Neuronal stem cell (in vitro differentiated cells): ENCODE results near the gene IPO9.
A peak's percentile ranks its signal among the peaks of the same experiment; 100 is the strongest.

ENCODE experiments used
- DNase-seq: peaks from one replicate; pipeline ENCODE4 v3.0.0-alpha.2; 2013; ENCODE audit warnings: low spot score
- H2AFZ ChIP-seq: one replicate; pipeline ENCODE4 v1.6.1; 2013; ENCODE audit warnings: mild to moderate bottlenecking, low read length, inconsistent platforms
- H2AK5ac ChIP-seq: 2 replicates; pipeline ENCODE4 v1.6.1; 2013; ENCODE audit warnings: low read depth, mild to moderate bottlenecking, inconsistent platforms, low read length, moderate library complexity, mixed read lengths
- H2BK120ac ChIP-seq: 2 replicates; pipeline ENCODE4 v1.6.1; 2013; ENCODE audit warnings: low read depth, mild to moderate bottlenecking, inconsistent platforms, low read length, moderate library complexity, mixed read lengths
- H2BK12ac ChIP-seq: one replicate; pipeline ENCODE4 v1.6.1; 2013; ENCODE audit warnings: low read length, inconsistent platforms
- H2BK15ac ChIP-seq: 2 replicates; pipeline ENCODE4 v1.6.1; 2013; ENCODE audit warnings: mild to moderate bottlenecking, low read length, inconsistent platforms, mixed read lengths
- H2BK5ac ChIP-seq: one replicate; pipeline ENCODE4 v1.6.1; 2013; ENCODE audit warnings: inconsistent platforms, mild to moderate bottlenecking, low read length, moderate library complexity
- H3K14ac ChIP-seq: one replicate; pipeline ENCODE4 v1.6.1; 2013; ENCODE audit warnings: low read length, inconsistent platforms
- H3K18ac ChIP-seq: 2 replicates; pipeline ENCODE4 v1.6.1; 2013; ENCODE audit warnings: low read length, inconsistent platforms
- H3K23ac ChIP-seq: 2 replicates; pipeline ENCODE4 v1.6.1; 2013; ENCODE audit warnings: low read depth, mild to moderate bottlenecking, mixed read lengths, low read length, inconsistent platforms; ENCODE audit not compliant: poor library complexity
- H3K27ac ChIP-seq: replicated peaks from 3 replicates; pipeline ENCODE4 v1.5.1; 2013; ENCODE audit warnings: low read length, inconsistent platforms
- H3K27me3 ChIP-seq, 3 experiments: 2 replicates each; pipeline ENCODE4 v1.6.1; 2013; ENCODE audit warnings: low read length in 3 of 3, mild to moderate bottlenecking in 2 of 3, inconsistent platforms in 1 of 3, low read depth in 1 of 3, mixed read lengths in 1 of 3, moderate library complexity in 1 of 3; ENCODE audit not compliant: control insufficient read depth in 3 of 3, insufficient read depth in 3 of 3
- H3K36me3 ChIP-seq, 2 donors: replicated peaks in 1 of 2; 2 replicates each; pipeline ENCODE4 v1.6.1; 2013; ENCODE audit warnings: low read length in 2 of 2; ENCODE audit not compliant: control insufficient read depth in 2 of 2, insufficient read depth in 2 of 2
- H3K4ac ChIP-seq: 2 replicates; pipeline ENCODE4 v1.6.1; 2013; ENCODE audit warnings: inconsistent platforms, mild to moderate bottlenecking, low read length, moderate library complexity
- H3K4me1 ChIP-seq, 2 donors: 1 replicate in 1 of 2; 2 replicates in 1 of 2; pipeline ENCODE4 v1.6.1; 2013; ENCODE audit warnings: low read length in 2 of 2, low read depth in 1 of 2; ENCODE audit not compliant: control insufficient read depth in 2 of 2, insufficient read depth in 1 of 2
- H3K4me2 ChIP-seq: one replicate; pipeline ENCODE4 v1.6.1; 2013; ENCODE audit warnings: mild to moderate bottlenecking, low read length, inconsistent platforms; ENCODE audit not compliant: insufficient read depth, poor library complexity, severe bottlenecking
- H3K4me3 ChIP-seq, 2 donors: 2 replicates each; pipeline ENCODE4 v1.5.1; 2013; ENCODE audit warnings: low read length in 2 of 2, mild to moderate bottlenecking in 2 of 2, inconsistent platforms in 1 of 2, moderate library complexity in 1 of 2
- H3K79me1 ChIP-seq: one replicate; pipeline ENCODE4 v1.6.1; 2013; ENCODE audit warnings: low read depth, mild to moderate bottlenecking, inconsistent platforms, low read length, moderate library complexity
- H3K9ac ChIP-seq: one replicate; pipeline ENCODE4 v1.6.1; 2013; ENCODE audit warnings: mild to moderate bottlenecking, low read depth, low read length, inconsistent platforms; ENCODE audit not compliant: poor library complexity
- H3K9me3 ChIP-seq, 2 donors: replicated peaks in 1 of 2; 2 replicates each; pipeline versions ENCODE3 to v1.6.1; 2013; ENCODE audit warnings: low read length in 2 of 2, mild to moderate bottlenecking in 2 of 2, inconsistent platforms in 1 of 2, low read depth in 1 of 2, mixed read lengths in 1 of 2, moderate library complexity in 1 of 2; ENCODE audit not compliant: control insufficient read depth in 2 of 2, insufficient read depth in 1 of 2
- H4K8ac ChIP-seq: one replicate; pipeline ENCODE4 v1.6.1; 2013; ENCODE audit warnings: low read depth, mild to moderate bottlenecking, inconsistent platforms, low read length, moderate library complexity
- H4K91ac ChIP-seq: one replicate; pipeline ENCODE4 v1.6.1; 2013; ENCODE audit warnings: low read length, low read depth, mild to moderate bottlenecking, inconsistent platforms; ENCODE audit not compliant: poor library complexity
- WGBS, 2 donors: extraction: QIAGEN DNeasy Blood & Tissue Kit; methylation state at CpG; one replicate each; pipeline ENCODE4 v1.1.7; 2013; ENCODE audit warnings: missing lambda C conversion rate in 2 of 2, mixed read lengths in 1 of 2; ENCODE audit not compliant: insufficient read length in 2 of 2, insufficient replicate concordance in 1 of 2; ENCODE audit errors: extremely low coverage in 2 of 2; 5-methylcytosine and 5-hydroxymethylcytosine counted together

Gene IPO9

DNA sequence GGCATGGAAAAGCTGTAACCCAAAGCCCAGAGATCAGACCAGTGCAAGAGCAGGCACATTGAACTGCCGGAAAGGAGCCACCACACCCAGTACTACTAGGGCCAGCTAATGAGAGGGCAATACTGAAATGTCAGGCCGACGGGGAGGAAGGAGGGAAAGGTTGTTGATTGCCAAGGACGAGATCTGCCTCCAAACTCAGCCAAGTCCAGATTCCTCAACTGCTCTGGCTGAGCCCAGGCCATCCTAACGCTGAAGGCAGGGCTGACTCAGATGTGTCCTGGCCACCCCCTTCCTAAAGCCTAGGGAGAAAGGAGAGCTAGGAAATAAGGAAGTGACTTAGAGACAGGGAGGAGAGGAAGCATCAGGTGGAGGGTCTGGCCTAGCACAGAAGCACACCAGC is 42.1 kb upstream of the IPO9 start:
- Histone ChIP-seq H3K4me1 (no peaks in the 10 kb centered on the region), H4K91ac (no peak overlapping the region), H3K18ac (no peak overlapping the region), H3K36me3 (peaks cover 79 to 98% of the 10 kb centered on the region in 2 donors), H3K4me3 (no peak overlapping the region), H2BK5ac (no peak overlapping the region), H4K8ac (no peak overlapping the region), H3K4ac (no peak overlapping the region), H3K23ac (no peak overlapping the region), H3K27ac (no peak overlapping the region), H3K9me3 (peaks cover 0 to 6% of the 10 kb centered on the region in 2 donors), H2AK5ac (no peak overlapping the region), H2BK120ac (no peak overlapping the region), H3K79me1 (peaks cover 9% of the 10 kb centered on the region), H3K14ac (no peak overlapping the region), H3K27me3 (no peaks in the 10 kb centered on the region), H3K9ac (no peak overlapping the region), H3K4me2 (no peak overlapping the region), H2BK12ac (no peak overlapping the region), H2AFZ (no peak overlapping the region), H2BK15ac (no peak overlapping the region)
- no peak for DNase-seq
- WGBS, 2 donors: no CpG with 5 or more reads among the region's 5 CpGs

DNA sequence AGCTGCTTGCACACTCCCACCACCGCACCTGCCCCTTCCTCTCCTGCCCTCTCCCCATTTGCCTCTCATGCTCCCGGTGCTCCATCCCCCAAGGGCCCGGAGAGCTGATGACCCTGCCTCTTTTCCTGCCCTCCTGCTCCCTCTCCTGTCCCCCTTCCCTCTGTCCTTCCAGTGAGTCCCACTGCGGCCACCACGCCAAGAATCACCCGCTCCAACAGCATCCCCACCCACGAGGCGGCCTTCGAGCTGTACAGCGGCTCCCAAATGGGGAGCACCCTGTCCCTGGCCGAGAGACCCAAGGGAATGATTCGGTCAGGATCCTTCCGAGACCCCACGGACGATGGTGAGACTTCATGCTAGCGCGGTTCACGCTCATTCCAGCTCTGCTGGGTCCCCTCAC is 40.7 kb upstream of the IPO9 start:
- H2AFZ ChIP-seq: no peak overlapping the region
- no peak overlapping the region for H2AK5ac ChIP-seq
- no peak overlapping the region for H3K4me2 ChIP-seq
- peaks cover 80 to 96% of the 10 kb centered on the region in 2 donors for H3K36me3 ChIP-seq
- H4K8ac ChIP-seq: no peak overlapping the region
- H3K18ac ChIP-seq: no peak overlapping the region
- no peak overlapping the region for H3K23ac ChIP-seq
- H4K91ac ChIP-seq: no peak overlapping the region
- no peak overlapping the region for H3K27ac ChIP-seq
- no peak overlapping the region for H3K14ac ChIP-seq
- H3K27me3 ChIP-seq: no peaks in the 10 kb centered on the region
- H3K79me1 ChIP-seq: peaks cover 4% of the 10 kb centered on the region
- no peaks in the 10 kb centered on the region for H3K9me3 ChIP-seq
- no peak overlapping the region for H3K9ac ChIP-seq
- H2BK15ac ChIP-seq: no peak overlapping the region
- H3K4ac ChIP-seq: no peak overlapping the region
- WGBS, 2 donors: no CpG with 5 or more reads among the region's 18 CpGs
- DNase-seq: no peak
- H3K4me3 ChIP-seq: no peak overlapping the region
- H3K4me1 ChIP-seq: peaks cover 0 to 2% of the 10 kb centered on the region in 2 donors
- no peak overlapping the region for H2BK5ac ChIP-seq
- H2BK12ac ChIP-seq: no peak overlapping the region
- no peak overlapping the region for H2BK120ac ChIP-seq

DNA sequence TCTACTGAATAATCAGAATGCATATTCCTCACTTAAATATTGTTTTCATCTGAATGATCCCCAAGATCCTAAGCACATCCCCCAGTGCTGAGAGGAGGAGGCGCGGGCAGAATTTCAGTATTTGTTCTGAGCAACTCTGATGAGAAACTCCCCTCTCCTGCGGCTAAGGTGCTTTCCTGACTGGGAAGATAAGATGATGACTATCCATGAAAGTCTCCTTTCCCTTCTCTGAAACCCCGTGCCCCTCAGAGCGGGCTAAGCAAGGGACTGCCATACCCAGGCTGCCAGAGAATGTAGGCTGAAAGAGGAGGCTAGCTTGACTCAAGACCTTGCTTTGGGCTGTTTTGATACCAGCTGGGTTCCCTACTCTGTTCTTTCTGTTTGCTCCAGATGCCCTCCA is 39.7 kb upstream of the IPO9 start:
- Histone ChIP-seq H3K4me2 (no peak overlapping the region), H4K8ac (no peak overlapping the region), H3K79me1 (peaks cover 4% of the 10 kb centered on the region), H2AK5ac (no peak overlapping the region), H3K9me3 (no peaks in the 10 kb centered on the region), H3K27me3 (no peaks in the 10 kb centered on the region), H2AFZ (no peak overlapping the region), H3K9ac (no peak overlapping the region), H2BK12ac (no peak overlapping the region), H2BK15ac (no peak overlapping the region), H3K27ac (peak overlapping the region; percentile 20), H3K36me3 (peaks cover 81 to 96% of the 10 kb centered on the region in 2 donors), H2BK120ac (no peak overlapping the region), H3K18ac (no peak overlapping the region), H3K14ac (no peak overlapping the region), H3K4me3 (no peak overlapping the region), H3K23ac (no peak overlapping the region), H3K4me1 (peaks cover 0 to 2% of the 10 kb centered on the region in 2 donors), H2BK5ac (no peak overlapping the region), H4K91ac (no peak overlapping the region), H3K4ac (no peak overlapping the region)
- WGBS, 2 donors: no CpG with 5 or more reads among the region's 5 CpGs
- no peak for DNase-seq

DNA sequence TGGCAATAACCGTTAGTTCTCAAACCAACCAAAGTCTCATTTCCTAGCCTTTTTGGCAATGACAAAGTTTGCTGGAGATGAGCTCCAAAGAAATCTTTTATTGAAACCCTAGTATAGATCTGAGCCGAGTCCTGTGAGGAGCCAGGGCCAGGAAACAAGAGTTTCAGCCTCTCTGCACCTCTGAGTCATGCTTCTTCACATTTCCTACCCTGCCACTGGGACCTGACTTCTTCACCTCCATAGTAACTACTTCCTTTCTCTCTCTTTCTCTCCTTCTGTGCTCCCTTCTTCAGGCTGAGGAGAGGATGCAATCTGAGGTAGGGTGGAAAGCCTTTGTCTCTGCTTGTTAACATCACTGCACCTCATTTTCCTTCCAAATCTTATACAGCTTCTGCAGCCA is 38.7 kb upstream of the IPO9 start:
- H2BK5ac ChIP-seq: no peak overlapping the region
- H3K27me3 ChIP-seq: no peaks in the 10 kb centered on the region
- peaks cover 4% of the 10 kb centered on the region for H3K79me1 ChIP-seq
- H3K4me2 ChIP-seq: no peak overlapping the region
- H2BK120ac ChIP-seq: no peak overlapping the region
- no peak overlapping the region for H2BK15ac ChIP-seq
- peaks cover 88 to 97% of the 10 kb centered on the region in 2 donors for H3K36me3 ChIP-seq
- H4K91ac ChIP-seq: no peak overlapping the region
- no peak overlapping the region for H3K23ac ChIP-seq
- no peak overlapping the region for H3K9ac ChIP-seq
- H3K27ac ChIP-seq: peak overlapping the region; percentile 27
- no peak overlapping the region for H2BK12ac ChIP-seq
- no CpG with 5 or more reads among the region's 2 CpGs for WGBS, 2 donors
- no peak overlapping the region for H2AFZ ChIP-seq
- no peak overlapping the region for H4K8ac ChIP-seq
- no peak overlapping the region for H3K18ac ChIP-seq
- no peak overlapping the region for H2AK5ac ChIP-seq
- no peak overlapping the region for H3K4ac ChIP-seq
- peaks cover 0 to 2% of the 10 kb centered on the region in 2 donors for H3K4me1 ChIP-seq
- H3K4me3 ChIP-seq: no peak overlapping the region
- DNase-seq: no peak
- peaks cover 0 to under 1% of the 10 kb centered on the region in 2 donors for H3K9me3 ChIP-seq
- no peak overlapping the region for H3K14ac ChIP-seq
